Measurements from ENCODE around the gene PINK1.
"Not testable (repeated sequence)": the region's sequence is repeated elsewhere in the genome, so short reads cannot be mapped to it uniquely, and the experiment has no call there.

PINK1 gene

GRCh38 chr1:20633190-20634064, at the start of gene PINK1:
TSS of gene PINK1 (plus strand) at chr1:20633458. CDS start at chr1:20633549, 91 bp downstream.
- DNase-seq = peak; percentile 51

GRCh38 chr1:20584890-20585289, 48.4 kb upstream of the PINK1 start:
- DNase-seq = no peak

- no peak for DNase-seq
Measured at GRCh38 chr1:20586953-20587660, 46.2 kb upstream of the PINK1 start.

- DNase-seq = no peak
Measured at GRCh38 chr1:20587661-20588053, 45.6 kb upstream of the PINK1 start.

- DNase-seq = peak; percentile 2
Measured at GRCh38 chr1:20588634-20589225, 44.5 kb upstream of the PINK1 start, which contains the start of gene CDA. TSS of gene CDA (plus strand) at chr1:20589097. CDS start at chr1:20589130, 33 bp downstream.

GRCh38 chr1:20589331-20590278, 43.7 kb upstream of the PINK1 start:
- DNase-seq = no peak

GRCh38 chr1:20590306-20590777, 42.9 kb upstream of the PINK1 start:
- no peak for DNase-seq

GRCh38 chr1:20593756-20594155, 39.5 kb upstream of the PINK1 start:
- DNase-seq = no peak

GRCh38 chr1:20594746-20595145, 38.5 kb upstream of the PINK1 start:
- no peak for DNase-seq

GRCh38 chr1:20596106-20596505, 37.2 kb upstream of the PINK1 start:
- DNase-seq = no peak

- DNase-seq = no peak
Measured at GRCh38 chr1:20597650-20598049, 35.6 kb upstream of the PINK1 start.

GRCh38 chr1:20600156-20600555, 33.1 kb upstream of the PINK1 start:
- DNase-seq = no peak

- no peak for DNase-seq
Measured at GRCh38 chr1:20601129-20601825, 32.0 kb upstream of the PINK1 start.

GRCh38 chr1:20602851-20603450, 30.3 kb upstream of the PINK1 start:
- DNase-seq = no peak

- DNase-seq = no peak
Measured at GRCh38 chr1:20603504-20604464, 29.5 kb upstream of the PINK1 start.

GRCh38 chr1:20604678-20605077, 28.6 kb upstream of the PINK1 start:
- DNase-seq = no peak

- not testable (repeated sequence) for DNase-seq
Measured at GRCh38 chr1:20606801-20607570, 26.3 kb upstream of the PINK1 start.

- no peak for DNase-seq
Measured at GRCh38 chr1:20609541-20609940, 23.7 kb upstream of the PINK1 start.

- no peak for DNase-seq
Measured at GRCh38 chr1:20610970-20611369, 22.3 kb upstream of the PINK1 start.

All from NCI-H748 treated with DMSO at 0.1 percent for 48 hours (cell line).